GM11168 (cell line): ENCODE data around the gene OR5AK2.
"Not testable (repeated sequence)": the region's sequence is repeated elsewhere in the genome, so short reads cannot be mapped to it uniquely, and the experiment has no call there.

ENCODE experiments used
- in situ Hi-C: fragments of 300-500 bp; cut with MboI; formaldehyde crosslinking; loops from one replicate; pipeline ENCODE4 v1.12.0; 2022; ENCODE audit warnings: low sequenced_read_pairs; ENCODE audit not compliant: unreplicated experiment

OR5AK2 gene, protein sequence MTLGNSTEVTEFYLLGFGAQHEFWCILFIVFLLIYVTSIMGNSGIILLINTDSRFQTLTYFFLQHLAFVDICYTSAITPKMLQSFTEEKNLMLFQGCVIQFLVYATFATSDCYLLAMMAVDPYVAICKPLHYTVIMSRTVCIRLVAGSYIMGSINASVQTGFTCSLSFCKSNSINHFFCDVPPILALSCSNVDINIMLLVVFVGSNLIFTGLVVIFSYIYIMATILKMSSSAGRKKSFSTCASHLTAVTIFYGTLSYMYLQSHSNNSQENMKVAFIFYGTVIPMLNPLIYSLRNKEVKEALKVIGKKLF

DNA sequence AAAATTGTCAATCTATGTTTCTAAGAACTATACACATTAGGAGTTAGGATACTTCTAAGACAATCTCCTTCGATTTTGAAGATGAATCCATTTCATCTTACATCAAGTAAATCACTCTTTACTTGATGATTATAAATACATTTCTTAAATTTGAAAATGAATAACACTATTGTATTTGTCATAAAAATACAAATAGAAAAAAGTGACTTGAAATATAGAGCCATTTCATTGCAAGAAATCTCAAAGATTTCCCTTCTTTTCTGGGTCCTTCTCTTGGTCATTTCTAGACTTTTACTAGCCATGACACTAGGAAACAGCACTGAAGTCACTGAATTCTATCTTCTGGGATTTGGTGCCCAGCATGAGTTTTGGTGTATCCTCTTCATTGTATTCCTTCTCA is at the start of gene OR5AK2:
OR5AK2 (plus strand) TSS at position 301 of the 400 bp plus-strand sequence; CDS start at position 301, 0 bp downstream.
- in situ Hi-C loops: no loop called here

DNA sequence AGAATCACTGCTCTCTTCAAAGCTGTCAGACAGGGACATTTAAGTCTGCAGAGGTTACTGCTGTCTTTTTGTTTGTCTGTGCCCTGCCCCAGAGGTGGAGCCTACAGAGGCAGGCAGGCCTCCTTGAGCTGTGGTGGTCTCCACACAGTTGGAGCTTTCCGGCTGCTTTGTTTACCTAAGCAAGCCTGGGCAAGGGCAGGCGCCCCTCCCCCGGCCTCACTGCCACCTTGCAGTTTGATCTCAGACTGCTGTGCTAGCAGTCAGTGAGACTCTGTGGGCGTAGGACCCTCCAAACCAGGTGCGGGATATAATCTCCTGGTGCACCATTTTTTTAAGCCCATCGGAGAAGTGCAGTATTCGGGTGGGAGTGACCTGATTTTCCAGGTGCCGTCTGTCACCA is 43.2 kb upstream of the OR5AK2 start:
- in situ Hi-C loops: not testable (repeated sequence)

DNA sequence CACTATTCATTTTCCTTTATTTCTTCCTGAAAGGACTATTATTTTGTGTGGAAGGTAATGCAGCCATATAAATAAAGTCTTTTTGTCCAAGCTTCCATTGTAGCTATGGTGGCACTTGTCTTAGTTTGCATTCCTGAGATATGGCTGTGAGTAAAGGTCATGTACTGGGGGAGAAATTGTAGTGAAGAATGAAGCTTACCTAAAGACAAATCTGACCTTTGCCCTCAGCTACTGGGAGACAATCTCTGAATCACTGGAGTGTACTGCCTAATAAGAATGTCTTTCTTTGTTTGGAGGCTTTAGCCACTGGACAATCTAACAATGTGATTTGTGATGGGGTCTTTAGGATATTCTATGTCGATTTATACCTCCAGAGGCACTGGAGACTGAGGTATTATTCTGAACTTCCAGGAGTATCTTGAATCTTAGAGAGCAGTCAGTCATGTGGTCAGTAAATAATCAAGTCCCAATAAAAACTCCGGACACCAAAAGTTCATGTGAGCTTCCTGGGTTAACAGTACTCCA is 39.7 kb upstream of the OR5AK2 start:
- in situ Hi-C loops: no loop called here

DNA sequence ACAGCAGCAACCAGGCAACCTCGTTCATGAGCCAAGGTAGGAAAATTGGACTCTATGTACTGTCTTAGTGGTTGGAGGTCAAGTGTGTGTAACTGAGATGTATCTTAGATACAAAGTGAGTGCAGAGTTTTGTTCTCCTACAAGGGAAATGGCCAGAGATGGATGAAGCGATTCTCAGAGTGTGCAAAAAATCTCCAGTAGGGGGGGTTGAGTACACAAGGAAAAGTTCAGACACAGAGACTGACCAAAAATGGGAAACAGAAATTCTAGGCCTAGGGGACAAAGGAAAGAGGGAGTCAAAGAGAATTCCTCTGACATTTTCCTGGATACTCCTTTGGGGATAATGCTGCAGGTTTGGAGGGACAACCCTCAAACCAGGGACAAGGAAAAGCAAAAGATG is 38.2 kb upstream of the OR5AK2 start:
- in situ Hi-C loops: no loop called here

DNA sequence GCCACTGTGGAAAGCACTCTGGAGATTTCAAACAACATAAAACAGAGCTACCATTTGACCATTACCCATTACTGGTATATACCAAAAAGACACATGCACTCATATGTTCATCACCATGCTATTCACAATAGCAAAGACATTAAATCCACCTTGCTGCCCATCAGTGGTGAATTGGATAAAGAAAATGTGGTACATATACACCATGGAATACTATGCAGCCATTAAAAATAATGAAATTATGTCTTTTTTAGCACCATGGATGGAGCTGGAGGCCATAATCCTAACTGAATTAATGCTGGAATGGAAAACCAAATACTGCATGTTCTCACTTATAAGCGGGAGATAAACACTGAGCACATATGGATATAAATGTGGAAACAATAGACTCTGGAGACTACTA is 34.8 kb upstream of the OR5AK2 start:
- in situ Hi-C loops: not testable (repeated sequence)

DNA sequence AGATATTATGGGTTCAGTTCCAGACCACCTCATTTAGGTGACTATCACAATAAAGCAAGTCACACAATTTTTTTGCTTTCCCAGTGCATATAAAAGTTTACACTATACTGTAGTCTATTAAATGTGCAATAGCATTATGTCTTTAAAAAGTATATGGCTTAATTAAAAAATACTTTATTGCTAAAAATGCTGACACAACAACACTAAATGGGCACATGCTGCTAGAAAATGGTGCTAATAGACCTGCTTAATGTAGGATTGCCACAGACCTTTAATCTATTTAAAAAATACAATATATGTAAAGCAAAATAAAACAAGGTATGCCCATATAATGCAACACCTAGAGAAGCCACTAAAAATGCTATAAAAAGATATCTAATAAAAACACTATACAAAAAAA is 27.1 kb upstream of the OR5AK2 start:
- in situ Hi-C loops: no loop called here

DNA sequence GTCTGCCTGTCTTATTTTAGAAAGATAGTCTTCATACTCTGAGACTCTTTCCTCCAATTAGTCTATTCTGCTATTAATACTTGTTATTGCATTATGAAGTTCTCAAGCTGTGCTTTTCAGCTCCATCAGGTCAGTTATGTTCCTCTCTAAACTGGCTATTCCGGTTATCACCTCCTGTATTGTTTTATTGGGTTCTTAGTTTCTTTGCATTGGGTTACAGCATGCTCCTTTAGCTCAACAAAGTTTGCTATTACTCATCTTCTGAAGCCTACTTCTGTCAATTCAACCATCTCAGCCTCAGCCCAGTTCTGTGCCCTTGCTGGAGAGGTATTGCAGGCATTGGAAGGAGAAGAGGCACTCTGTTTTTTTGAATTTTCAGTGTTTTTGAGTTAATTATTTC is 21.0 kb upstream of the OR5AK2 start:
- in situ Hi-C loops: no loop called here

DNA sequence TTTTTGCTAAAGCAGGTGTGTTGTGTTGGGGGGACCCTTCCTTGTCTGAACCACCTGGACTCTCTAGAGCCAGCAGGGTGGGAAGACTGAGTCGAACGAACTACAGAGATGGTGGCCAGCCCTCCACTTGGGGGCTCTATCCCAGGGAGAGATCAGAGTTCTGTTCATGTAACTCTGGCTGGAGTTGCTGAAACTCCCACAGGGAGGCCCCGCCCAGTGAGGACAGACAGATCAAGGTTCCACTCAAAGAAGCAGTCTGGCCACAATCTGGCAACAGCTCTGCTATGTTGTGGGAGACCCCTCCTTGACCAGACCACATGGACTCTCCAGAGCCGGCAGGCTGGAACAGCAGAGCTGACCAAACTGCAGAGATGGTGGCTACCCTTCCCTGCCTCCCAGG is 20.2 kb upstream of the OR5AK2 start:
- in situ Hi-C loops: no loop called here

DNA sequence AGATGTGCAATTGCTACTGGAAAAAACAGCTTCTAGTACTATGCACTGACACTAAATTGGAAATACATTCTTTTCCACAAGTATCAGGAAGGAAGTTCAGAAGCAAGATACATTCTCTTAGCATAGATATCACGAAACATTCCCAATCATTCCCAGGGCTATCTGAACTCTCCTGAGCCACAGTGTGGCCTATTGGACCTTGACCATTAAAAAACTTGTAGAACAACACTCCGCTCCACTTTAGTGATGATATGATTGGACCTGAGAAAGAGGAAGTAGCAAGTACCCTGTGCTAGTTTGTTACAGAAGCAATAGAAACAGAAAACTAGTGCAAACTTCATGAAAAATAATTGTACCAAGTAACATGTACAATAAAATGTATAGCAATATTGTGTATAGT is 11.4 kb upstream of the OR5AK2 start:
- in situ Hi-C loops: no loop called here

DNA sequence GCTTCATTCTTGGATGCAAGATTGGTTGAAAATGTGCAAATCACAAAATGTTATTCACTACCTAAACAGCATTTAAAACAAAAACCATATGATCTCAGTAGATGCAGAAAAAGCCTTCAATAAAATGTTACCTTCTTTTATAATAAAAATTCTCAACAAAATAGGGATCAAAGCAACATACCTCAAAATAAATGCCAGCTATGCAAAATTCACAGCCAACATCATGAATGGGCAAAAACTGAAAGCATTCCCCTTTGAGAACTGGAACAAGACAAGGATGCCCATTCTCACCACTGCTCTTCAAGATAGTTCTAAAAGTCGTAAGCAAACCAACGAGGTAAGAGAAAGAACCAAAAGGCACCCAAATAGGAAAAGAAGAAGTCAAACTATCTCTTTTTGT is 2.0 kb downstream of the OR5AK2 start:
- in situ Hi-C loops: no loop called here

DNA sequence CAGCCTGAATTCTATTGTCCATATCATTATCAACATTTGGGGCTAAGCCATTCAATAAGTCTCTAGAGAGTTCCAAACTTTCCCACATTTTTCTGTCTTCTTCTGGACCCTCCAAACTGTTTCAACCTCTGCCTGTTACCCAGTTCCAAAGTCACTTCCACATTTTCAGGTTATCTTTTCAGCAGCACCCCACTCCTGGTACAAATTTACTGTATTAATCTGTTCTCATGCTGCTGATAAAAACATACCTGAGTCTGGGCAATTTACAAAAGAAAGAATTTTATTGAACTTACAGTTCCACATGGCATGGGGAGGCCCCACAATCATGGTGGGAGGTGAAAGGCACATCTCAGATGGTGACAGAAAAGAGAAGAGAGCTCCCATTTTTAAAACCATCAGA is 5.8 kb downstream of the OR5AK2 start:
- in situ Hi-C loops: no loop called here

DNA sequence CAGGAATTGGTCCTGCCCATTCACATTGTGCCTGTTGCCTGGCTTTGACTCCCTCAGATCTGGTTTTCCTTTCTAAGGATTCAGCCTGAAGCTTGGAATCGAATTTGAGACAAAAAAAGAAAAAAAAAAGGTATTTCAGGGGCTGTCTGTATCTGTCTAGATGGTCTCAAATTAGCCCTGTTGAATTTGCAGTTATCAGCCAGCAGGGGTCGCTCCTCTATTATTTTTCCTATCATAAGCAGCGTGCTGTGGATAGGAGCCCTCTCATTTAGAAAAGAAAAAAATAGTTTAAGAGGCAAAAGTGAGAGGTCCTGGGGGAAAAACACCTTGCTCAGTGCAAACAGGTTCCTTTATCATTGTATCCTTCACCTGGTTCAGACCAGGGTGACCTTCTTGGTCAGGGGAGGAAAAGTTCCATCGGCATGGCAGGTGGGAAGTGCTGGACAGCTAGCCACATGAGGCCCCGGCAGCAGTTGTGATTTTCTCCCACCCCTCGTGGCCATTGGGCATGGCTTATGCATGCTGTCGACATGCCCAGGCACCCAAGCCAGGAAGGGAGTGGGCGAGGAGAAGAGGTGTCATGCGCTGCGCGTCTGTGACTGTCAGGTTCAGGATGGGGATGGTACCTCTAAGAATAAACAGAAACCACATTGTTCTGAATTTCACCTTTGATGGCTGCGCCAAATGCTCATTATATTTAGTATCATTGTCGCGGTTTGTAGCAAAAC is 13.1 kb downstream of the OR5AK2 start:
- in situ Hi-C loops: no loop called here

DNA sequence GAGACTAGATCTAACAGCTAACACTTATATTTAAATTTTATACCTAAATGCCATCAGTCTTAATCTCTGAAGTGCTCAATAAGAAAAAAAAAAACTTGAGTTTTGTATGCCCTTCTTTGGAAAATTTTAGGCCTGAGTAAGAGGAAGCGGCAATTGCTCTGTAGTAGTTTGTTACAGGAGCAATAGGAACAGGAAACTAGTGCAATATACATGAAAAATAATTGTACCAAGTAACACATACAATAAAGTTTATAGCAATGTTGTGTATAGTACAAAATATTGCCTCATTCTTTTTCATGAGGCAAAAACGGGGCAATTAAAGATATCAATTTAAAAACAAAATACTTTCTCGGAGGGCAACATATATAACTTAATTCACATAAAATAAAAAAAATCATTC is 19.7 kb downstream of the OR5AK2 start:
- in situ Hi-C loops: no loop called here

DNA sequence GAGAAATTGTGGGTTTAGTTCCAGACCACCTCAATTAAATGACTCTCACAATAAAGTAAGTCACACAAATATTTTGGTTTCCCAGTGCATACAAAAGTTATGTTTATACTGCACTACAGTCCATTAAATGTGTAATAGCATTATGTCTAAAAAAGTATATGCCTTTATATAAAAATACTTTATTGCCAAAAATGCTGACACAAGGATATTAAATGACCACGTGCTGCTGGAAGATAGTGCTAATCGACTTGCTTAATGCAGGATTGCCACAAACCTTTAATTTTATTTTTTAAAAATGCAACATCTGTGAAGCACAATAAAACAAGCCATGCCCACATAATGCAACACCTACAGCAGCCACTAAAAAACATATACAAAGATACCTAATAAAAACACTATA is 27.0 kb downstream of the OR5AK2 start:
- in situ Hi-C loops: no loop called here

DNA sequence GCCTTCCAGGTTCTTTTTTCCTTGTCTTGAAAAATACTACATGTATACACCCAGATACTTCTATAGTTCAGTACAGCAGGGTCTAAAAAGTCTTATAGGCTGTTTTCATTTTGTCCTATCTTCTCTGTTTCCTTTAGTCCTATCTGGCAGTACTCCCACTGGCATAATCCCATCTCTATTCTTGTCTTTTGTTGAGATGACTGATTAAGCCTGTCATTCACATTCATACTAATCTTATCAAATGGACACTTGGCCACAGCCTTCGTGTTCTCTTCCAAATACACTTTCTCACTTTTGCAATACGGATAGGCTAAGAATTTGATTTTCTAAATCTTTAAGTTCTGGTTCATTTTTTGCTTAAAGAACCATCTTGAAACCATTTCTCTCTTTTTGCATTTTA is 42.8 kb downstream of the OR5AK2 start:
- in situ Hi-C loops: no loop called here
